ENCODE data around the gene OSBPL6. TPM values are rescaled to one million over a fixed set of nuclear protein-coding genes. Genes with fewer than 3 reads are reported as not detected.

The OSBPL6 gene
- total RNA-seq, 1 experiment from 2014 or later: 11.6 TPM

DNA sequence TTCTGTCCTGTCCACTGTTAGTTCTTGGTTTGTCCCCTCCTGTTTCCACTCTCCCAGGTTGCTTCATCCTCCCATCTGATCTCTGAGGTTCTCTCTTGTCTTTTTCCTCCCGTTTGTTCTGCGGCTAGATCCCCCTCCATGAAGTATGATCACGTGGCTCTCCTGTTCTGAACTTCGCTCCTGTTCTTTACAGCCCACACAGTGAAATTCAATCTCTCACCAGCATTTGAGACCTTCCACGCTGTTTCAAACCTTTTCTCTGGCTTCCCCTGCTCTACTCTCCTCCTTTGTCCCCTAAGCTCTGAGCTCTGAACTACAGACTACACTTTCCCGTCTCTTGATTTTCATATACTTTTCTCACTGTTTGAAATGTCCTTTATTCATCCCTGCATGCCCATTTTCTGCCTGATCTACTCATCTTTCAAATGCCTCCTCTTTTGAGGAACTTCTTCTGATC lies 83.5 kb downstream of the OSBPL6 start:
- CTCF ChIA-PET: no interaction called here
- no TSS peak for BruUV-seq (replicated peaks)
- no peaks in the 10 kb centered on the region for H3K79me2 ChIP-seq (ENCODE audit: insufficient read depth, low read length)
- intact Hi-C loops (cut with micrococcal nuclease): no loop called here
- no peak overlapping the region for H3K4me2 ChIP-seq (ENCODE audit: low read length)
- H2AFZ ChIP-seq (ENCODE audit: low read depth, low read length, poor library complexity, severe bottlenecking): no peak overlapping the region
- RAD21 ChIA-PET (ENCODE audit: low non-redundant PET in 1 of 2, low total read pairs in 2 of 2, uncharacterized antibody in 2 of 2, unreplicated experiment in 2 of 2): no interaction called here
- no peak overlapping the region for H3K9ac ChIP-seq (ENCODE audit: low read length)
- H3K4me3 ChIP-seq (replicated peaks in 1 of 2; ENCODE audit: low read depth in 1 of 2, low read length in 2 of 2): no peak overlapping the region
- H3K27me3 ChIP-seq (ENCODE audit: insufficient read depth, low read length): no peaks in the 10 kb centered on the region
- no peaks in the 10 kb centered on the region for H3K9me3 ChIP-seq (ENCODE audit: control insufficient read depth in 1 of 2, insufficient read depth in 1 of 2, low read depth in 1 of 2, low read length in 2 of 2)
- no peaks in the 10 kb centered on the region for H3K9me2 ChIP-seq (ENCODE audit: insufficient read depth)
- no peaks in the 10 kb centered on the region for H4K20me1 ChIP-seq (ENCODE audit: insufficient read depth)
- H3K27ac ChIP-seq (ENCODE audit: low read depth, low read length): no peak overlapping the region
- no peak for TF ChIP-seq SRF (IDR thresholded peaks at IDR 0.05; ENCODE audit: low read depth)
- ATAC-seq (no peak), DNase-seq (ENCODE audit: low read depth, low spot score) (no peak)
- H3K4me1 ChIP-seq (ENCODE audit: control insufficient read depth in 1 of 2, insufficient read depth in 2 of 2, low read length in 2 of 2): peaks cover 0 to 11% of the 10 kb centered on the region in 2 experiments; a peak in 1 of 4 replicates
- no peaks in the 10 kb centered on the region for H3K36me3 ChIP-seq (ENCODE audit: control insufficient read depth in 1 of 2, insufficient read depth in 2 of 2, low read length in 2 of 2)
- POLR2A ChIA-PET: interaction anchor here (0.6 kb wide), 1 partner anchor 87 kb away, joined by 3 read pairs; no protein-coding TSS in a partner anchor

DNA sequence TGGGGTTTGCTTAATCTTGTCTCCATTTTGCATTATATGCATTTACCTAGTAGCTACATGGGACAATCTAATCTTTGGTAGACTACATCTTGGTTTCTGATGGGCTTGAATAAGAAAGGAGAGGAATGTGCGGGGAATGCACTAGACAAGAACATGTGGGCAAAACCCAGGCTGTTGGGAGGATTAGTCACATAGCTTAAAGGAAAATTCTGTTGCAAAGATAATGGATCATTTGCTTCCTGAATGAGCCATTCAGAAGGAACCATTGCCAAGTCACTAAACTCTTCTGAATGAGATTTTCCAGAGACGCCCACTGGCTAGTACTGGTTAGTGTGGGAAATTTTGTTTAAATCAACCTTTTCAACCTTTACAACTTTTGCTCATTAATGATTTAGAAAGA lies 84.8 kb downstream of the OSBPL6 start:
- no peak overlapping the region for H3K4me3 ChIP-seq (replicated peaks in 1 of 2; ENCODE audit: low read depth in 1 of 2, low read length in 2 of 2)
- TF ChIP-seq SP1 (IDR thresholded peaks at IDR 0.05; ENCODE audit: low read depth): peak; percentile 17; the same call in 1 of the 2 replicates
- TF ChIP-seq TCF7L2 (IDR thresholded peaks at IDR 0.05; ENCODE audit: borderline replicate concordance, extremely low read depth, insufficient read depth, insufficient read length): no peak
- no peak for TF ChIP-seq ZFX (IDR thresholded peaks at IDR 0.05)
- no peak for TF ChIP-seq EGR1 (IDR thresholded peaks at IDR 0.05; ENCODE audit: low read depth)
- RAD21 ChIA-PET (ENCODE audit: low non-redundant PET in 1 of 2, low total read pairs in 2 of 2, uncharacterized antibody in 2 of 2, unreplicated experiment in 2 of 2): no interaction called here

More for the DNA sequence above, 84.8 kb downstream of the OSBPL6 start:
- CTCF ChIA-PET: no interaction called here
- Histone ChIP-seq H3K4me2 (ENCODE audit: low read length) (no peak overlapping the region), H4K20me1 (ENCODE audit: insufficient read depth) (no peaks in the 10 kb centered on the region), H3K27me3 (ENCODE audit: insufficient read depth, low read length) (no peaks in the 10 kb centered on the region), H2AFZ (ENCODE audit: low read depth, low read length, poor library complexity, severe bottlenecking) (no peak overlapping the region), H3K9me2 (ENCODE audit: insufficient read depth) (no peaks in the 10 kb centered on the region), H3K79me2 (ENCODE audit: insufficient read depth, low read length) (no peaks in the 10 kb centered on the region), H3K27ac (ENCODE audit: low read depth, low read length) (no peak overlapping the region), H3K9ac (ENCODE audit: low read length) (no peak overlapping the region), H3K4me1 (ENCODE audit: control insufficient read depth in 1 of 2, insufficient read depth in 2 of 2, low read length in 2 of 2) (peaks cover 0 to 11% of the 10 kb centered on the region in 2 experiments; a peak in 1 of 4 replicates), H3K36me3 (ENCODE audit: control insufficient read depth in 1 of 2, insufficient read depth in 2 of 2, low read length in 2 of 2) (no peaks in the 10 kb centered on the region), H3K9me3 (ENCODE audit: control insufficient read depth in 1 of 2, insufficient read depth in 1 of 2, low read depth in 1 of 2, low read length in 2 of 2) (no peaks in the 10 kb centered on the region)
- intact Hi-C loops (cut with micrococcal nuclease): no loop called here
- no TSS peak for BruUV-seq (replicated peaks)
- no peak for DNase-seq (ENCODE audit: low read depth, low spot score)
- ATAC-seq: no peak
- POLR2A ChIA-PET: no interaction called here

Data from HCT116 (cell line).